ENCODE measurements around the gene AQP9.

Gene AQP9

DNA sequence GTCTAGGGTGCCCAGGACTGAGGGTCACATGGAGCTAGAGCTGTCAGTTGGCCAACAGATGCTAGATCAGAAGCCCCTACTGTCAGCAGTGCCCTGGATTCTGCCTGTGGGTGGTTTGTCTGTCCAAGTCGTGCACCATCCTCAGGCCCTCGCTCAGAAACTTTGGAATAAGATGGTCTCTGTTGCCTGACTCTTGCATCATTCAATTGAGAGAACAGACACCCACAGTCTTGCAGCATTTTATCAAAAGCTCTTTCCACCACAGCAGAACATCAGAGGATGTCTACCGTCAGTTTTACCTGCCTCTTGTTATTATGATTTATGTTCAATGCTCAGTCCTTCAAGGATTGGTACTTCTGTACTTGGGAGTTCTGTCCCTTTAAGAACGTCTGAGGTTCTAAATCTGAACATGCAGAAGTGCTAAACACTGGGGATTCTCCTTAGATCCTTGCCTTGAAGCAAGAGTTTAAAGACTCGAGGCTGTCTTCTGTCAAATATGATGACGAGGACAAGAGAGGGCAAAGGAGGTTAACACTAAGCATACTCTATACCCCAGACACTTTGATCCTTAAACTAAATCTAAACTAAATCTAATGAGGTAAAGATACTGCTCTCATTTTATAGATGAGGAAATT lies 4.8 kb downstream of the AQP9 start:
- TF ChIP-seq TAF1 (IDR thresholded peaks at IDR 0.05; ENCODE audit: borderline replicate concordance, low read depth, low read length) = no peak
- no peak for TF ChIP-seq POLR2AphosphoS5 (IDR thresholded peaks at IDR 0.05; ENCODE audit: low read depth, low read length)
- TF ChIP-seq POLR2A (IDR thresholded peaks at IDR 0.05; ENCODE audit: low read depth, low read length) = no peak
- DNase-seq (ENCODE audit: insufficient read length) = no peak
- no peak for FAIRE-seq

DNA sequence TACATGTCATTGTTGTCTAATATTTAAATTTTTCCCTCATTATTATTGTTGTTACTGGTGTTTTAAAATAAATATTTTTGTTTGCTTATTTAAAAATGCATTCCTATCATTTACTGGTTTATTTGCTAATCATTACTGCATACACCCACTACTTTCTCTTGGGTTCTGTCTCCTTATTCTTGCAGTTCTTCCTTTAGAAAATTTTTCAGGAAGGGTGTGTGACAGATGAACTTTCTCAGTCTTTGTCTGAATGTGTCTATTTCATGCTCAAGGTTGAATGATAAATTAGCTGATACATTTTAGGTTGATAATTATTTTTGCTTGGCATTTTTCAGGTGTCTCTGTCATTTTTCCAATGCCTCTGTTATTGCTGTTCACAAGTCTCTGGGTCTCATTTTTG lies 7.4 kb downstream of the AQP9 start:
- FAIRE-seq (no peak), DNase-seq (ENCODE audit: insufficient read length) (no peak)
- TF ChIP-seq POLR2A (IDR thresholded peaks at IDR 0.05; ENCODE audit: low read depth, low read length) = no peak
- TF ChIP-seq POLR2AphosphoS5 (IDR thresholded peaks at IDR 0.05; ENCODE audit: low read depth, low read length) = no peak
- TF ChIP-seq TAF1 (IDR thresholded peaks at IDR 0.05; ENCODE audit: borderline replicate concordance, low read depth, low read length) = no peak

DNA sequence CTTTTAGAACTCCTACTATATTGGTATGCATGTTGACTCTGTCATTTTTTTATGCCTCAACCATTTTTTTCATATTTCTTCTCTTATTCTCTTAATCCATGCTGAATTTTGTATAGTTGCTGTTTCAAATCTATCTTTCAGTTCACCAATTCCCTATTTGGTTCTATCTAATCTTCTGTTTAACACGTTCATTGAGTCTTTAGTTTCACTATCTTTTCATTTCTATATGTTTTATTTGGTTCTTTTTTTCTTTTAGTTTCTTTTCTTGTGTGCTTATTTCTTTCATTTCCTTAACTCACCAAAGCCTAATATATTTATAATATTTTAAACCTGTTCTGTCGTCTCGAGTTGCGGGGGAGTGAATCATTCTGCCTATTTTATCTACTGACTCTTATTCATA lies 8.0 kb downstream of the AQP9 start:
- no peak for FAIRE-seq
- TF ChIP-seq TAF1 (IDR thresholded peaks at IDR 0.05; ENCODE audit: borderline replicate concordance, low read depth, low read length) (no peak), POLR2AphosphoS5 (IDR thresholded peaks at IDR 0.05; ENCODE audit: low read depth, low read length) (no peak), POLR2A (IDR thresholded peaks at IDR 0.05; ENCODE audit: low read depth, low read length) (no peak)
- DNase-seq (ENCODE audit: insufficient read length) = no peak

DNA sequence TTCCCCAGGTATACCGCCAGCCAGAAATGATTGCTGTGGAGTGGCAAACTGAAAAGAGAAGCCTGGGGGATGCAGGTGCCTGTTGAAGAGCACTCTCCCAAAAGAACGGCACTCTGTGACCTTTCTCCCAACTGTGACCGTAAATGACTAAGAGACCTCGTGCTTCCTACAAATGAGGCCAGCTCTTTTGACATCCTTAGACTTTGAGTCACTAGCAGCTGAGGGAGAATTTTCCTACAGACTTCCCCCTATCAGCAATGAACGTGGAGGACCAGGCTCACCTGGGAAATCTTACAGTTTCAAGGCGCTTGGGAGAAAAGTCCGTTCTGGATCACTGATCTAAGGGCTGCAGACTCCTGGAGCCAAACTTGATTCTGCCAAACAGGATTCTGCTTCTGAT lies 8.6 kb downstream of the AQP9 start:
- TF ChIP-seq POLR2AphosphoS5 (IDR thresholded peaks at IDR 0.05; ENCODE audit: low read depth, low read length) = no peak
- no peak for TF ChIP-seq POLR2A (IDR thresholded peaks at IDR 0.05; ENCODE audit: low read depth, low read length)
- no peak for TF ChIP-seq TAF1 (IDR thresholded peaks at IDR 0.05; ENCODE audit: borderline replicate concordance, low read depth, low read length)
- no peak for DNase-seq (ENCODE audit: insufficient read length)
- FAIRE-seq = no peak

DNA sequence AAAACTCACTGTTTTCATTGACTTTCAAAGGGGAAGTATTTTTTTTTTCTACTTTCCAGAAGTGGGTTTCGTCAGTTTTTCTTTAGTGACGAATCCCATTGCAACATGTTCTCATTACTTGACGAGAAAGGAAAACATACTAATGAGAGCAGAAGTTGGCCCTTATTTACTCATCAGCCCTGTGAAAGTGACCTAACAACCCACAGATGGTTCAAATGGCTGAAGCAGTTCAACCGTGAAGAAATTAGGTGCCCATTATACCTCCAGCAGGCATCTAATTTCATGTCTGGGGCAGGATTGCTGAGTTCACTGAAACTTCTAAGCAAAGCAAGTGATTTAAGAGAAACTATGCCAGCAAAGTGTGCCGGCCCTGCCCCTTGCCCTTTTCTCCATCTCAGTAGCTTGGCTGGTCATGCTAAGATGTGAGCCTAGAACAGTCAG lies 9.0 kb downstream of the AQP9 start:
- FAIRE-seq = no peak

DNA sequence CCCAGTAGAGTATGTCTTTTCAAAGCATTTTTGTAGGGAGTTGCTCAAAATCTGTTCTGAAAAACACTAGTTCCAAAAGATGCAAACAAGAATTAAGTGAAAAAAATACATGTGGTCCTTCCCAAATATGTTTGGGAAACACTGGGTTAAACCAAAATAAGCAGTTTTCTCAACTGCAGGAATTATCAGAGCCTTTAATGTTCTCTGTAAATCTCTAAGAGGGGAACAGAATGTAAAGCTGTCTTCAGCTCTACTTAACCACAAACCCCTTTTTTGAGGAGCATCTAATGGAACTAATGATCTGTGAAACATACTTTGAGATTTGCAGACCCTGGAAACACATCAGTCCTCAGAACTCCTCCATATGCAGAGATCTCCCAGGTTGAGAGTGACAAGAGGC lies 9.9 kb downstream of the AQP9 start:
- no peak for DNase-seq (ENCODE audit: insufficient read length)
- no peak for TF ChIP-seq TAF1 (IDR thresholded peaks at IDR 0.05; ENCODE audit: borderline replicate concordance, low read depth, low read length)
- TF ChIP-seq POLR2A (IDR thresholded peaks at IDR 0.05; ENCODE audit: low read depth, low read length) = no peak
- no peak for TF ChIP-seq POLR2AphosphoS5 (IDR thresholded peaks at IDR 0.05; ENCODE audit: low read depth, low read length)
- FAIRE-seq = no peak

More for the DNA sequence above, 9.0 kb downstream of the AQP9 start:
- TF ChIP-seq TAF1 (IDR thresholded peaks at IDR 0.05; ENCODE audit: borderline replicate concordance, low read depth, low read length) = no peak
- TF ChIP-seq POLR2AphosphoS5 (IDR thresholded peaks at IDR 0.05; ENCODE audit: low read depth, low read length) = no peak
- no peak for TF ChIP-seq POLR2A (IDR thresholded peaks at IDR 0.05; ENCODE audit: low read depth, low read length)
- no peak for DNase-seq (ENCODE audit: insufficient read length)

DNA sequence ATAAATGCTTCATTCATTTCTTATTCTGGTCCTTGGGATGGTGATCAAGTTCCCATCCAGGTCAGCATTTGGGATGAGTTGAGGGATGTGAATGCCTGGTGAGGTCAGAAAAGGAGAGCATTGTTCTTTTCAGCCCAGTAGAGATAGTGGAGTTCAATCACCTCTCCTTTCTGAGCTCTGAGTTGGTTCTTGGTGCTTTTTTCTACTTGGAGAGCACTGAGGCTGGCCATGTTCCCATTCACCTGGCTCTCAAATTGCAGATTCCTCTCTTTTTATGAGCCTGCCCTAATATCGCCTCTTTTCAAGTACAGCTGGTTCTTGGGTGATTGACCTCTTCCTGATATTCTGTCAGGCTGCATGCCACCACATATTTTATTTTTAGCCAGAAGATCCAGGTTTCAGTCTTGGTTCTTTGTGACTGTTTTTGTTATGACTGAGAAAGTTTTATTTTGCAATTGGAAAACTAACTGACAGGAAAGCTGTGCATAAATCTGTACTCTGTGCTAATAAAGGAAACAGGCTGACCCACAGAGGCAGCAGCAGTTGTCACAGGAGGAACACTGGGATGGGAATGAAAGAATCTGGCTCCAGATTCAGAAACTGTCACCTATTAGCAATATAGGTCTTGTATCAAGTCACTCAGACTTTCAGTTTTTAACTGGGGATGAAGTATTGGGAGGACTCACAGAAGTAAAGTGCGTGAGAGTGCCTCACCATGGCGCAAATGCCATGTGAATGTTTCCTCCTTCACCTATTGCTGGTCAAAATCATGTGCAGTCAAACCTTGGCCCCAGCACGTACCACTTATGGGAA lies 10.7 kb downstream of the AQP9 start:
- DNase-seq (ENCODE audit: insufficient read length) = no peak
- TF ChIP-seq TAF1 (IDR thresholded peaks at IDR 0.05; ENCODE audit: borderline replicate concordance, low read depth, low read length) (no peak), POLR2A (IDR thresholded peaks at IDR 0.05; ENCODE audit: low read depth, low read length) (no peak), POLR2AphosphoS5 (IDR thresholded peaks at IDR 0.05; ENCODE audit: low read depth, low read length) (no peak)
- no peak for FAIRE-seq

DNA sequence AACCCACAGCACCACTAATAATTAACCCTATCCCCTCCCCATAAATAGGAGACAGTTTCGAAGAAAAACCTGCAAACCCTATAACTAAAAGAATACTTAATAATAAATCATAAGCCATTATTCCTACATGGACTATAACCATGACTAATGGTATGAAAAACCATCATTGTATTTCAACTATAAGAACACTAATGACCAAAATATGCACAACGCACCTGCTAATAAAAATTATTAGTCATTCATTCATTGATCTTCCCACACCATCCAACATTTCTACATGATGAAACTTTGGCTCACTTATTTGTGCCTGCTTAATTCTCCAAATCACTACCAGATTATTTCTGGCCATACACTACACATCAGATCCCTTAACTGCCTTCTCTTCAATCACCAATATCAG lies 16.6 kb downstream of the AQP9 start:
- TF ChIP-seq POLR2A (IDR thresholded peaks at IDR 0.05; ENCODE audit: low read depth, low read length) = no peak
- no peak for TF ChIP-seq POLR2AphosphoS5 (IDR thresholded peaks at IDR 0.05; ENCODE audit: low read depth, low read length)
- no peak for TF ChIP-seq TAF1 (IDR thresholded peaks at IDR 0.05; ENCODE audit: borderline replicate concordance, low read depth, low read length)
- no peak for FAIRE-seq
- no peak for DNase-seq (ENCODE audit: insufficient read length)

DNA sequence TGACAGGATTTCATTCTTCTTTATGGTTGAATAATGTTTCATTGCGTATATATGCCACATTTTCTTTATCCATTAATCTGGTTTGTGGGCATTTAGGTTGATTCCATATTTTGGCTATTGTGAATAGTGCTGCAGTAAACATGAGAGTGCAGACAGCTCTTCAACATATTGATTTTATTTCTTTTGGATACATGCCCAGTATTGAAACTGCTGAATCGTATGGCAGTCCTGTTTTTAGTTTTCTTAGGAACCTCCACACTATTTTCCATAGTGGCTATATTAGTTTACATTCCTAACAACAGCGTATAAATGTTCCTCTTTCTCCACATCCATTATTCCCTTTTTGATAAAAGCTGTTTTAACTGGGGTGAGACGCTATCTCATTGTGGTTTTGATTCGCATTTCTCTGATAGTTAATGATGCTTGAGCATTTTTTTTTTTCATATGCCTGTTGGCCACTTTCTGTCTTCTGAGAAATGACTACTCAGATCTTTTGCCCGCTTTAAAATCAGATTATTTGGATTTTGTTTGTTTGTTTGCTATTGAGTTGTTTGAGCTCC lies 21.7 kb downstream of the AQP9 start:
- FAIRE-seq (no peak), DNase-seq (ENCODE audit: insufficient read length) (no peak)
- TF ChIP-seq TAF1 (IDR thresholded peaks at IDR 0.05; ENCODE audit: borderline replicate concordance, low read depth, low read length) = no peak
- TF ChIP-seq POLR2AphosphoS5 (IDR thresholded peaks at IDR 0.05; ENCODE audit: low read depth, low read length) = no peak
- no peak for TF ChIP-seq POLR2A (IDR thresholded peaks at IDR 0.05; ENCODE audit: low read depth, low read length)

DNA sequence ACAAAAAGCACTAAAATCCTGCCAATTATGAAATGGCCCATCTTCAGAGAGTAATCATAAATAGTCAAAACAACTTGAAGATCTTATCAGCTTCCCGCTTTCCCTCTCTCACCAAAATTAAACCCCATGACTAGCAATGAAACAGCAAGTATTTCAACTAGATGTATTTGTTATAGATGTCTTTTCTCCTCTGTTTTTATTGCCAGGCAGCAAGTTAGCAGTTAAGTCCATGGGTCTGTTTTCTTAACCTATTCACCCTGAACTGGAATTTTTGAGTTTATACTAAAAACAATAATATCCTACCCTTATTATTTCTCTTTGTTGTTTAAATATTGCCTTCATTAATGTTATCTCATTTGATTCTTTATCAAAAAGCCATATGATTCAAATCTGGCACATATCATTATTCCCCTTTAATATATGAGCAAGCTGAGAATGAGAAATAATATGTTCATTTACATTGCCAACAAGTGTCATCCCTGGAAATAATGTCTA lies 23.3 kb downstream of the AQP9 start:
- TF ChIP-seq TAF1 (IDR thresholded peaks at IDR 0.05; ENCODE audit: borderline replicate concordance, low read depth, low read length) = no peak
- TF ChIP-seq POLR2AphosphoS5 (IDR thresholded peaks at IDR 0.05; ENCODE audit: low read depth, low read length) = no peak
- no peak for TF ChIP-seq POLR2A (IDR thresholded peaks at IDR 0.05; ENCODE audit: low read depth, low read length)
- FAIRE-seq (no peak), DNase-seq (ENCODE audit: insufficient read length) (no peak)

DNA sequence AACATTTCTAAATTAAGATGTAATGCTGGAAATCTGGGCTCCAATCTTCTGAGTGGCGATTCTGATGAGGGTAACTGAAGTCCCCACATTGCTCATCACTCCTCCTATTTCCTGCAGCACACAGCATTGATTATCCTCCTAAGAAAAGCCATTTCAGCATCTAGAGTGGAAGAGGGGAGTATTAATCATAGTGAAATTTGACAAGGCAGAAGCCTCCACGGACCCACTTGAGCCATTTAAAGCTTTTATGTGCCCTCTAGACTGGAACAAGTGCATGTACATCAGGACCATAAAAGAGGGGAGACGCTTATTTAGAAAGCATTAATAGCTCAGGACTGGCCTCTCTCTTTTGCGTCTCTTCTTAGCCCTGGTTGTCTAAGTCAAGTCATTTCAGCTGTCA lies 25.8 kb downstream of the AQP9 start:
- TF ChIP-seq POLR2A (IDR thresholded peaks at IDR 0.05; ENCODE audit: low read depth, low read length) (no peak), POLR2AphosphoS5 (IDR thresholded peaks at IDR 0.05; ENCODE audit: low read depth, low read length) (no peak), TAF1 (IDR thresholded peaks at IDR 0.05; ENCODE audit: borderline replicate concordance, low read depth, low read length) (no peak)
- FAIRE-seq = no peak

More for the DNA sequence above, 25.8 kb downstream of the AQP9 start:
- no peak for DNase-seq (ENCODE audit: insufficient read length)

All from GM12892 (cell line).